ENCODE results near the gene NUMBL.

GRCh38 chr19:40737102-40737644 is 46.7 kb upstream of the NUMBL start:
- no peak for TF ChIP-seq CTCF (IDR thresholded peaks at IDR 0.05; ENCODE audit: control extremely low read depth in 1 of 3, insufficient read depth in 1 of 3, low read depth in 1 of 3, low read length in 3 of 3)
- no peak for TF ChIP-seq POLR2A (IDR thresholded peaks at IDR 0.05; ENCODE audit: control extremely low read depth in 1 of 2, low read depth in 2 of 2, low read length in 2 of 2)
- no peak for TF ChIP-seq EP300 (IDR thresholded peaks at IDR 0.05; ENCODE audit: borderline replicate concordance in 1 of 2, low read depth in 2 of 2, low read length in 2 of 2)
- TF ChIP-seq SP1 (IDR thresholded peaks at IDR 0.05; ENCODE audit: low read depth, low read length) = no peak
